HS-27A (cell line): ENCODE results near the gene PACS1.

ENCODE experiments used
- DNase-seq: peaks from one replicate; pipeline ENCODE4 v3.0.0-alpha.2; 2012; ENCODE audit warnings: low read depth, missing footprints

PACS1 gene

DNA sequence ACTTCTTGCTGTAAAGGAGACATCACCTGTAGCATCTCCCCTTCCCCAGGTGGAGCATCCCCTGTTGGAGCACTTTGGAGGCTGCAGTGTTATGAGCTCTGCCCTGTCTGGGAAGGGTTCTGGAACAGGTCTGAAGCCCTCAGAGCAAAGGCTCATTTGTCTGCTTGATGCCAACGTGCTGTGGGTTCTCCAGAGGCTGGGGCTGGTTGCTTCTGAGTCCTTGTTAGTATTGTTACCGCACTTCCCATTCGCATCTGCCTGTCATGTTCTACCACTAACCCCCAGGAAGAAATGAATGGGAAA, 73.1 kb downstream of the PACS1 start:
- DNase-seq, result no peak

- no peak for DNase-seq
These were observed 74.1 kb downstream of the PACS1 start for GRCh38 chr11:66143996-66144678.

GRCh38 chr11:66146074-66146473, 76.0 kb downstream of the PACS1 start:
- no peak for DNase-seq

- DNase-seq, result no peak
These were observed 76.9 kb downstream of the PACS1 start for GRCh38 chr11:66146940-66147339.

GRCh38 chr11:66150140-66150539, 80.1 kb downstream of the PACS1 start:
- DNase-seq, result no peak

DNA sequence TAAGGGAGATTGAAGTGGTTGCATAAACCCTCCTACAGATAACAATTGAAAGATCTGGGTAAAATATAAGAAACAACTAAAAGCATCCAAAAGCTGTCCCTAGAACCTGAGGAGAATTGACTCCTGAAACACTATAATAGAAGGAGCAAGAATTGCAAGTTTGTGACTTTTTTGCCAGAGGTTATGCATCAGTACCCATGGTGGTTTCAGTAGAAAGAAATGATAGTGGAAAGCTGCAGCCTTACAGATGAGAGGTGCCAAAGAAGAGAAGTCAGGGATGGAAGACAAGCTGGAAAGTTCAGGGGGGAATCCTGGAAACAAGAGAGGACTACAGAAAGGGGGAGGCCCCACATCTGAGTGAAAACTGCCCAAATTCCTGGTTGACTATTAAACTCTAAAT, 80.7 kb downstream of the PACS1 start:
- no peak for DNase-seq

DNA sequence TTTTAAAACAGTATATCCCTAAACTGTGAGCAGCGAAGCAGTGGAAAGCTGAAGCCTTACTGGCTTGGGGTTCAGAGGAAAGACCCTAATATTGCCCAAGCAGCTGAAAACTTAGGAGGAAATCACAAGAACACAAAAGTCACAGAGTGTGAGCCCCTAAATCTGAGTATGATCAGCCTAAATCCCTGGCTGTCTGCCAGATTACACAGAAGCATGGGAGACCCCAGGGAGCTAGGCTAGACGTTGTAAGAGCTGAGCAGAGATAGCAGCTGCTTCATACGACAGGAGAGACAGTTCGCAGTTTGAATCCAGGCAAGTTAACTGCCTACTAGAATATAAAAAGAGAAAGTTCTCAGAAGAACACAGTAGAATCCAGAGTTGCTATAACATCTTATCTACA, 81.2 kb downstream of the PACS1 start:
- DNase-seq, result no peak

DNA sequence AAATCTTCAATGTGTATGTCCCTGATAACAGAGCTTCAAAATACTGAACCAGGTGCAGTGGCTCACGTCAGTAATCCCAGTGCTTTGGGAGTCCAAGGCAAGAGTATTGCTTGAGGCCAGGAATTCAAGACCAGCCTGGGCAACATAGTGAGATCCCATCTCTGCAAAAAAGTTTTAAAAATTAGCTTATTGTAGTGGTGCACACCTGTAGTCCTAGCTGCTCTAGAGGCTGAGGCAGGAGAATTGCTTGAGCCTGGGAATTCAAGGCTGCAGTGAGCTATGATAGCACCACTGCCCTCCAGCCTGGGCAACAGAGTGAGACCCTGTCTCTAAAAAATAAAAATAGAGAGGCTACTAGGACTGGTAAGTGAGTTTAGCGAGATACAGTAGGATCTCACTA, 84.0 kb downstream of the PACS1 start:
- no peak for DNase-seq

DNA sequence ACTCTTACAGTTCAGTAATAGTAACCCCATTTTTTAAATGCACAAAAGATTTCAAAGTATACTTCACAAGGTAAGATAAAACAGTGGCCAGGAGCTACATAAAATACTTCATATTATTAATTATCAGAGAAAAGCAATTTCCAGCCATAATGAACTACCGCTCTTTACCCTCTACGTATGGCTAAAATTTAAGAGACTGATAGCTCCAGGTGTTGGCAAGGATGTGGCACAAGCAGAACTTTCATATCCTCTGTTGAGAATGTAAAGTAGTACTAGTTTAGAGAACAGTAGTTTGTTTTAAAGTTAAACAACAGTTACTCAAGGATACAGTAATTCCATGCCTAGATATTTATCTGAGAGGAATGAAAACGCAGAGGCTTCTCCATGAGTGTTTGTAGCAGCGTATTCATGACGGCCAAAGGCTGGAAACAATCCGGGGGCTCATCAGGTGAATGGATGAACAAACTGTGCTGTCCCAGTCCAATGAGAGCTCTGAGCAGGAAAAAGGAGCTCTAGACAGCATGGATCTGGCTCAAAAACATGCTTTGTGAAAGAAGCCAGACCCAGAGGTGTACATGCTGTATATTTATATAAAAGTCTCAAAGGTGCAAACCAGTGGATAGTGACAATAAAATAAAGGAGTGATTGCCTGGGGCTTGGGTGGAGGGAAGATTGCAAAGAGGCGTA, 85.5 kb downstream of the PACS1 start:
- DNase-seq, result no peak

DNA sequence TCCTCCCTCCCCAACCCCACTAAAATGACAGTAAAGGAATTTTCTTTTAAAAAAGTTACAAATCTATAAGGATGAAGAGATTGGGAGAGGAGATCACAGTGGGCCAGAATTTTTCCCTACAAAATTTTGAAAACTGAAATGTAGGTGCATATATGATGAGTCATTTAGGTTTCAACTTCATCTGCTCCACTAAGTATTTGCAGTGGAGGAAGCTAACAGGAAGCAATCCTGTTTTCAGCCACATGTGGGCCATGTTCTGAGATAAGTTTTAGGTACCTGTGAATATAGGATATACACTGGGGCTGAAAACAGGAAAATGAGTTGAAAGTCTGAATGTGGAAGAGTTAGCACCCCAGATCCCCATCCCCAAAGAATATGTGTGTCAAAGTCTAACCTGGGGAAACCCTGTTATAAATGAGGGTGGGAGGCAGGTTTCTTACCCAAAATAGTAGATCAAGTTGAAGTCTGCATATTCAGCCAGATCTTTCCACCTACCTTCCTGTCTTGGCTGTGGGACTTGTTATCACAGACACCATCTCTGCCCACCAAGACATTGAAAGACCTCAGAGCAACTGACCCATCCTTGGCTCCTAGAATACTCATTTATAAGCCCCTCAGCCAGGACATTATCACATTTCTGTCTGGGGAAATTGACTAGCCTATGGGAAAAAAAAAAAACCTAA, 87.3 kb downstream of the PACS1 start:
- DNase-seq, result no peak

GRCh38 chr11:66158156-66158555, 88.1 kb downstream of the PACS1 start:
- DNase-seq, result no peak

- DNase-seq, result no peak
These were observed 89.4 kb downstream of the PACS1 start for GRCh38 chr11:66159324-66159984.

DNA sequence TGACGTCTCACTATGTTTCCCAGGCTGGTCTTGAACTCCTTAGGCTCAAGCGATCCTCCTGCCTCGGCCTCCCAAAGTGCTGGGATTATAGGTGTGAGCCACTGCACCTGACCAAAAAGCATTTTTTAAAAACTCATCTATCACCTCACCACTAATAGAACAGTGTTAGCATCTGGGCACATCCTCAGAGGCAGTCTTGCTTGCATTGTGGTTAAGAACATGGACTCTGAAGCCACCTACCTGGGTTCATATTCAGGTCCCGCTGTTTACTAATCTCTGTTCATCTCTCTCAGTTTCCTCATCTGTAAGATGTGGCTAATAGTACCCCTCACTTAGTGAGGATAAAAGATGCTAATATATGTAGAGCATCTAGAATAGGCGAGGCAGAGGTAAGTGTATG, 90.6 kb downstream of the PACS1 start:
- no peak for DNase-seq

GRCh38 chr11:66168289-66168688, 98.2 kb downstream of the PACS1 start:
- no peak for DNase-seq

DNA sequence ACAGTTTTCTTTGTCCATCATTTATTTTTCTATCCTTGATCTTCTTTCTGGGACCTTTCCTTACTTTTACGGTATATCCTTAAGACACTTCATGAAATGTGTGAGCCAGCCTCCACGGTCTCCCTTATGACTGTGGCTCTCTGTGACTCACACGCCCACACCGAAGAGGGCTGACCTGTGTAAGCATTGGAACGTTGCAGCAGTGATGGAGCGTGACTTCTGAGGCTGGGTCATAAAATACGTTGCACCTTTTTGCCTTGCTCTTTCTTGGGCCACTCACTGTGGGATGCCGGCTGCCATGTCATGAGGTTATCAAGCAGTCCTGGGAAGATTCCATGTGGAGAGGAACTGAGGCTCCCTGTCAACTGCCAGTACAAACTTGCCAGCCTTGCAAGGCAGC, 102.1 kb downstream of the PACS1 start:
- DNase-seq, result no peak

- no peak for DNase-seq
These were observed 106.6 kb downstream of the PACS1 start for GRCh38 chr11:66176650-66177049.

GRCh38 chr11:66178183-66178582, 108.1 kb downstream of the PACS1 start:
- no peak for DNase-seq

GRCh38 chr11:66178871-66179270, 108.8 kb downstream of the PACS1 start:
- DNase-seq, result no peak

DNA sequence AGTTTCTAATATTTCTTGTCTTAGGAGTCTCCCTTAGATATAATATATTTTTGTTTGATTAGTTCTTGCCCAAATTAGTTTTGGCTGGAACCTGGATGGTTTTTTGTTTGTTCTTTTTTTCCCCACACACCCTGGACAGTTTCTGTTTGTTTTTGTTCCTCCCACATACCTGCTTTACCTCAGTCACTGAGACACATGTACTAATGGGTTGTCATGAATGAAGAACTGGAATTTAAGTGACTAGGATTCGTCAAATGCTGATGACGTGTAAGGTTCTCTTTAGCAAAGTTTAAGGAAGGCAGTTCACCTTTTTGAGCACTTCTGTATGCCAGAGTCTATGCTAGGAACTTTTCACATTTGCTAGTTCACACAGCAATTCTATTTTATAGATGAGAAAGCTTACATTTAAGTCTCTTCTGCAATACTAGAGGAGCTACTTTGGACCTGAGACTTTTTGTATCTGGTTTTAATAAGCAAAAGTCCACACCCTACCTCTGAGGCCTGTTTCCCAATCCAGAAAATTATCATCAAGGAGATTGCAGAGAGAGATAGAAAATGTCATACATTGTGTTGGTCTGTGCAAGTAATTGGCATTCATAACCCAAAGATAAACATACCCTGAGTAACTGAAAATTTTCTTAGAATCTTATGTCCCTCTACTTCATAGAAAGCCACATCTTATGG, 111.7 kb downstream of the PACS1 start:
- DNase-seq, result no peak

GRCh38 chr11:66183494-66184048, 113.5 kb downstream of the PACS1 start:
- DNase-seq, result no peak

DNA sequence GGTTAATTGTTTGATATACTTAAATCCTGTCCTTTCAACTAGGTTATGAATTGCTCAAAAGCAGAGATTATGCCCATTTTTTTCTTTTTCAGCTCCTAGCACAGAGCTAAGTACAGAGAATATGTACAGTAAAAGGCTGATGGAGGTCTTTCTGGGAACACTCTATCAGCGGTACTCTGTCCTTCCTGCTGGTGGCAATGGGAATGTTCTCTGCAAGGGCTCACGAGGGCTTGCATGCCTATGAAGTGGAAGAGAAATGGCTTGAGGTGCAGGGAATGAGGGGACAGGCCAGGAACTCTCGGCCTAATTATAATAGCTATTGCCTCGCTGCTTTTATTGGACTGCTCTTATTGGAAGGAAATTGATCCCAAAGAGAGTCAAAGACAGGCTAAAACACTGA, 114.7 kb downstream of the PACS1 start:
- no peak for DNase-seq

DNA sequence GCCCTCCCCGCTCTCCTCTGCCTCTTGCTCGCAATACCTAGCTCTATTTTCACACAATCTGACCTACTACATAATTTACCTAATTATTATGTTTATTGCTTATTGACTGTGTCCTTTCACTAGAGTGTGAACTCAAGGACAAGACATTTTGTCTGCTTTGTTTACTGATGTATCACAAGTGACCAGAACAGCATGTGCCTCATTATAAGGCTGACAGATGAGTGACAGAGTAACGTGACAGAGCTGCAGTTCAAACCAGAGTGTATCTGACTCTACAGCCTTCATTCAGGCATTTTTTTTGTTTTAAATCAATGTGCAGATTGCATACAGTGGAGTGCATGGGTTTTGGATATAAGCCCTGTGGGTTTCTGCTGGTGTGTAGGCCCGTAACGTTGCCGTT, 116.4 kb downstream of the PACS1 start:
- DNase-seq, result no peak
